ENCODE data around the gene TNIP2. TPM values are rescaled to one million over a fixed set of nuclear protein-coding genes. Genes with fewer than 3 reads are reported as not detected.
A peak's percentile ranks its signal among the peaks of the same experiment; 100 is the strongest.

Gene TNIP2
- total and polyA plus RNA-seq, 2 of the 13 experiments (the other 11 are each of a cell fraction or from before 2014, with no cell fraction given) = 25.6 to 38.0 TPM

DNA sequence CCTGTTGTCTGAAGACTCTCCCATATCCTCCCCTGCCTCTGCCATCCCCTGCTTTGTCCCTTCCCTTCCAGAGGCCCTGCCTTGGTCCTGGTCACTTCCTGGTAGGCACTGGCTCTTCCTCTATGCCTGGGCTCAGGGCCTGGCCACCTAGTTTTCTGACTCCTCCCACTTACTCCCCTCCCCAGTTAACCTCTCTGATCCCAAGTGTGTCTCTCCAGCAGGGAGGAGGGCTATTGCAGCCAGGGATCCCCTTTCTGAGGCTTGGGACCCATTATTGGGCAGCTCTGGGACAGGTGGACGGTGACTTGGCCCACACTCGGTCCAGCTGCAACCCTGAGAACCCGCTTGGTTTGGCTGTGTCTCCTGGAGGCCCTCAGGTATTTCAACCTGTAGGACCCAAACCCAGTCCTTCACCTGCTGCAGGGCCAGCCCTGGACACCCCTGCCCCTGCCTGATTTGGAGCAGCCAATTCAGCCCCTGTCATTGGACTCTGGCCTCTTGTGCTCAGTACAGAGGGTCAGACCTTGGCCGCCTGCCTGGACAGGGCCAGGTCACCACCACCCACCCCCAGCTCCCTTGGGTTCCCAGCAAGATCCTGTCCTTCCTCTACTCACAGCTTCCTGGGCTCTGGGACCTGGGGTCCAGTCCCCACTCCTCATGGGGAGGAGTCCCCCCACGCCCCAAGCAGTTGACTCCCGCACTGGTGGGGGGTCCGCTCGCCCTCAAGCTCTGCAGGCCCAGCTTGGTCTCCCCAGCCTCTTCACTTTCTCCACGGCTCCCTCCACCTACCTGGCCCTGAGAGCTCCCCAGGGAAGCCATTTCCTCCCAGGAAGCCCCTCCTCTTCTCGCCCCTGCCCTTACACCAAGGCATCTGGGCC lies 35.6 kb upstream of the TNIP2 start (continued):
- TF ChIP-seq, protein P1, sequence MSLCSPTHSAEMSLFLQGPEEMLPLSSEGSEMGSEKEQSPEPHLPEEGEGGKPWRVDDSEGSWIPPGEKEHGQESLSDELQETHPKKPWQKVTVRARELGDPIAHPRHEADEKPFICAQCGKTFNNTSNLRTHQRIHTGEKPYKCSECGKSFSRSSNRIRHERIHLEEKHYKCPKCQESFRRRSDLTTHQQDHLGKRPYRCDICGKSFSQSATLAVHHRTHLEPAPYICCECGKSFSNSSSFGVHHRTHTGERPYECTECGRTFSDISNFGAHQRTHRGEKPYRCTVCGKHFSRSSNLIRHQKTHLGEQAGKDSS (CRISPR knock-in tag; IDR thresholded peaks at IDR 0.05; ENCODE audit: borderline replicate concordance, low read depth) = peak; percentile 30; the same call in 1 of the 2 replicates
- no peak for TF ChIP-seq ZNF143 (CRISPR knock-in tag; IDR thresholded peaks at IDR 0.05)
- TF ChIP-seq JARID2 (CRISPR knock-in tag; IDR thresholded peaks at IDR 0.05; ENCODE audit: insufficient replicate concordance) = peak; percentile 49
- 0 out of 2 replicates have a peak, but pooled peaks have one; percentile 42 for TF ChIP-seq MED1 (CRISPR knock-in tag; IDR thresholded peaks at IDR 0.05)

DNA sequence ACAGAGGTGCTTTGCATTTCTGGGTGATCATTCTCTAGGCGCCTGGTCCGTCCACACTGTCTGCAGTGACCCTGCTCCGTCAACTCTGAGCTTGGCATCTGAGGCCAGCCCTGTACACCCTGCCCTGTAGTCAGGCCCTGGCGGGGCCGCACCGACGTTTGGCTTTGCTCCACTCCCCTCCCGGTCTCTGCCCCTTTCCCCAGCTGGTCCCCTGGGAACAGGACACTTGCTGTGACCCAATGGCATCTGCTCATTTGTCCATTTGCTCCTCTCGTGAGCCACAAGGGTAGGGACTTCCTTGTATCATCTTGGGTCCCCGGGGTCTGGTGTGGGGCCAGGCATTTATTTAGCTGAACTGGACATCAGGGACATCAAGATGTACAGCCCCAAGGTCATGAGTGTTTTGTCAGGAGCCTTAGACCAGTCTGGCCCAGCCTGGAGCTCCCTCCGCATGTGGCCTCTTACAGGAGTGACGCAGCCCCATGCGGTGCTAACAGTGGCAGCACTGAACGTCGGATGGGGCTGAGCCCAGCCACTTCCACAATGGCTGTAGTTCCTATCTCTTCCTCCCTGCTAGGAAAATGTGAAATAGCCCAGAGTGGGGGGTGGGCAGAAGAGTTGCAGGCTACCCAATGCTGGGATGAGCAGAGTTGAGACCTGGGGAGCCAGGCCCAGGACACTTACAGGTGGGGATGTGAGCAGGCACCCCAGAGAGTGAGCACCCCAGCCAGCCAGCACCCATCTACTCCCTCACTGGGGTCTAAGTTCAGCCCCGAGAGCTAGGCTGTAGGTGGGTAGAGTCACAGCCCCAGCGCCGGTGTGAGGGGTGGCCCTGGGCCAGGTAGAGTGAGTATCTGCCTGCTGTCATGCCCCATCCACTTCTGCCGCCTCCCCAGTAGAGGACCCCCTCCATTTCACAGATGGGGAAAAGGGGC lies 34.7 kb upstream of the TNIP2 start:
- ATAC-seq (peak; percentile 40), DNase-seq (ENCODE audit: low spot score) (no peak)
- no peak overlapping the region for H2AFZ ChIP-seq (ENCODE audit: low read length)
- TF ChIP-seq, protein P2, sequence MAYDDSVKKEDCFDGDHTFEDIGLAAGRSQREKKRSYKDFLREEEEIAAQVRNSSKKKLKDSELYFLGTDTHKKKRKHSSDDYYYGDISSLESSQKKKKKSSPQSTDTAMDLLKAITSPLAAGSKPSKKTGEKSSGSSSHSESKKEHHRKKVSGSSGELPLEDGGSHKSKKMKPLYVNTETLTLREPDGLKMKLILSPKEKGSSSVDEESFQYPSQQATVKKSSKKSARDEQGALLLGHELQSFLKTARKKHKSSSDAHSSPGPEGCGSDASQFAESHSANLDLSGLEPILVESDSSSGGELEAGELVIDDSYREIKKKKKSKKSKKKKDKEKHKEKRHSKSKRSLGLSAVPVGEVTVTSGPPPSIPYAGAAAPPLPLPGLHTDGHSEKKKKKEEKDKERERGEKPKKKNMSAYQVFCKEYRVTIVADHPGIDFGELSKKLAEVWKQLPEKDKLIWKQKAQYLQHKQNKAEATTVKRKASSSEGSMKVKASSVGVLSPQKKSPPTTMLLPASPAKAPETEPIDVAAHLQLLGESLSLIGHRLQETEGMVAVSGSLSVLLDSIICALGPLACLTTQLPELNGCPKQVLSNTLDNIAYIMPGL (CRISPR knock-in tag; IDR thresholded peaks at IDR 0.05; ENCODE audit: borderline replicate concordance in 1 of 2, low read depth in 1 of 2) = 0 out of 4 replicates have a peak, but pooled peaks of 1 of the 2 experiments have one; percentile 13
- TF ChIP-seq, protein P3, sequence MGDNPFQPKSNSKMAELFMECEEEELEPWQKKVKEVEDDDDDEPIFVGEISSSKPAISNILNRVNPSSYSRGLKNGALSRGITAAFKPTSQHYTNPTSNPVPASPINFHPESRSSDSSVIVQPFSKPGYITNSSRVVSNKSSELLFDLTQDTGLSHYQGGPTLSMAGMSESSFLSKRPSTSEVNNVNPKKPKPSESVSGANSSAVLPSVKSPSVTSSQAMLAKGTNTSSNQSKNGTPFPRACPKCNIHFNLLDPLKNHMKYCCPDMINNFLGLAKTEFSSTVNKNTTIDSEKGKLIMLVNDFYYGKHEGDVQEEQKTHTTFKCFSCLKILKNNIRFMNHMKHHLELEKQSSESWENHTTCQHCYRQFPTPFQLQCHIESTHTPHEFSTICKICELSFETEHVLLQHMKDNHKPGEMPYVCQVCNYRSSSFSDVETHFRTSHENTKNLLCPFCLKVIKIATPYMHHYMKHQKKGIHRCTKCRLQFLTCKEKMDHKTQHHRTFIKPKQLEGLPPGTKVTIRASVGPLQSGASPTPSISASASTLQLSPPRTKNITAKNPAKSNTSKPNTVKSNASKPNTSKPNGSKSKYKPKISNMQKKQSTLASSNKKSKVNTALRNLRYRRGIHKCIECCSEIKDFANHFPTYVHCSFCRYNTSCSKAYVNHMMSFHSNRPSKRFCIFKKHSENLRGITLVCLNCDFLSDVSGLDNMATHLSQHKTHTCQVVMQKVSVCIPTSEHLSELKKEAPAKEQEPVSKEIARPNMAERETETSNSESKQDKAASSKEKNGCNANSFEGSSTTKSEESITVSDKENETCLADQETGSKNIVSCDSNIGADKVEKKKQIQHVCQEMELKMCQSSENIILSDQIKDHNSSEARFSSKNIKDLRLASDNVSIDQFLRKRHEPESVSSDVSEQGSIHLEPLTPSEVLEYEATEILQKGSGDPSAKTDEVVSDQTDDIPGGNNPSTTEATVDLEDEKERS (CRISPR knock-in tag; IDR thresholded peaks at IDR 0.05) = 0 out of 2 replicates have a peak, but pooled peaks have one; percentile 47
- TF ChIP-seq KLF6 (CRISPR knock-in tag; IDR thresholded peaks at IDR 0.05) (no peak), ZMAT3 (CRISPR knock-in tag; conservative IDR thresholded peaks at IDR 0.05) (no peak), KDM5A (IDR thresholded peaks at IDR 0.05; ENCODE audit: borderline replicate concordance, low read length) (no peak)
- TF ChIP-seq, protein P4, sequence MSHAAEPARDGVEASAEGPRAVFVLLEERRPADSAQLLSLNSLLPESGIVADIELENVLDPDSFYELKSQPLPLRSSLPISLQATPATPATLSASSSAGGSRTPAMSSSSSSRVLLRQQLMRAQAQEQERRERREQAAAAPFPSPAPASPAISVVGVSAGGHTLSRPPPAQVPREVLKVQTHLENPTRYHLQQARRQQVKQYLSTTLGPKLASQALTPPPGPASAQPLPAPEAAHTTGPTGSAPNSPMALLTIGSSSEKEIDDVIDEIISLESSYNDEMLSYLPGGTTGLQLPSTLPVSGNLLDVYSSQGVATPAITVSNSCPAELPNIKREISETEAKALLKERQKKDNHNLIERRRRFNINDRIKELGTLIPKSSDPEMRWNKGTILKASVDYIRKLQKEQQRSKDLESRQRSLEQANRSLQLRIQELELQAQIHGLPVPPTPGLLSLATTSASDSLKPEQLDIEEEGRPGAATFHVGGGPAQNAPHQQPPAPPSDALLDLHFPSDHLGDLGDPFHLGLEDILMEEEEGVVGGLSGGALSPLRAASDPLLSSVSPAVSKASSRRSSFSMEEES (CRISPR knock-in tag; IDR thresholded peaks at IDR 0.05) = 0 out of 2 replicates have a peak, but pooled peaks have one; percentile 15

More for the DNA sequence above, 34.7 kb upstream of the TNIP2 start:
- ChIA-PET CTCF (ENCODE audit: low intra/inter-chr PET ratio, low total read pairs) (no interaction called here), POLR2A (interaction anchor here (0.7 to 5.7 kb wide), 7 partner anchors 8 to 59 kb away, joined by 3 to 65 read pairs (median 8); partner anchors contain the start of gene TNIP2)
- BruUV-seq (replicated peaks) = no TSS peak
- Histone ChIP-seq H3K27ac (ENCODE audit: extremely low read length, insufficient read depth, low read length) (peak overlapping the region; percentile 67), H3K79me2 (ENCODE audit: insufficient read depth, low read length) (peaks cover 23% of the 10 kb centered on the region), H3K4me1 (ENCODE audit: insufficient read depth, low read length) (peaks cover 93% of the 10 kb centered on the region), H3K9ac (ENCODE audit: insufficient read depth, low read depth, low read length) (peak overlapping the region; percentile 61), H3K9me3 (ENCODE audit: low read length) (no peaks in the 10 kb centered on the region), H3K4me3 (replicated peaks in 1 of 3; ENCODE audit: insufficient read depth in 1 of 3, low read depth in 2 of 3, low read length in 3 of 3) (peak overlapping the region; percentile 33 to 73 (median 52); a peak in 5 of 6 replicates), H3K36me3 (replicated peaks in 1 of 2; ENCODE audit: control insufficient read depth in 1 of 2, insufficient read depth in 2 of 2, low read length in 2 of 2) (peaks cover 1 to 2% of the 10 kb centered on the region in 2 experiments; a peak in 1 of 5 replicates), H3K27me3 (ENCODE audit: control insufficient read depth in 1 of 2, insufficient read depth in 2 of 2, low read length in 2 of 2) (no peaks in the 10 kb centered on the region), H4K20me1 (ENCODE audit: insufficient read depth, low read length) (no peaks in the 10 kb centered on the region), H3K4me2 (ENCODE audit: low read depth, low read length) (peak overlapping the region; percentile 88)
- in situ Hi-C loops (cut with HindIII; ENCODE audit: extremely low pct_ligation_motif_present, low pct_unique_long_range_greater_than_20kb) = loop anchor here (5.0 kb wide), 1 partner anchor 34 kb away; the partner anchor contains the start of gene TNIP2
- intact Hi-C loops (cut with micrococcal nuclease; ENCODE audit: unreplicated experiment) = loop anchor here (1.0 to 5.0 kb wide), 4 partner anchors 30 to 58 kb away; partner anchors contain the start of genes ADD1 and TNIP2
- FAIRE-seq = no peak
- WGBS (ENCODE audit: low lambda C conversion rate) = 11% methylated on average over 4 of the region's 19 CpGs
